Measurements from ENCODE around the gene NFKBIA.

The NFKBIA gene

GRCh38 chr14:35351897-35352273 is 52.7 kb downstream of the NFKBIA start:
- Histone ChIP-seq H3K9ac (ENCODE audit: insufficient read length) (no peak overlapping the region), H3K9me3 (ENCODE audit: low read depth, low read length) (no peaks in the 10 kb centered on the region), H3K27ac (no peak overlapping the region), H3K36me3 (ENCODE audit: insufficient read depth, low read length) (no peaks in the 10 kb centered on the region), H3K4me3 (no peak overlapping the region)
- TF ChIP-seq EZH2 (IDR thresholded peaks at IDR 0.05): no peak
- TF ChIP-seq POLR2AphosphoS5 (IDR thresholded peaks at IDR 0.05; ENCODE audit: borderline replicate concordance, low read depth, low read length): no peak
- no peak for TF ChIP-seq FOXP2 (optimal IDR thresholded peaks at IDR 0.05; ENCODE audit: control extremely low read depth, extremely low read length, insufficient read depth)
- no peak for DNase-seq (ENCODE audit: low read depth, low spot score)
